Measurements from ENCODE around the gene CAMK1G.

CAMK1G gene

GRCh38 chr1:209601809-209602657 lies 18.5 kb downstream of the CAMK1G start:
- DNase-seq (ENCODE audit: low read depth): peak; percentile 16

GRCh38 chr1:209603877-209604276 lies 20.4 kb downstream of the CAMK1G start:
- DNase-seq (ENCODE audit: low read depth): no peak

DNA sequence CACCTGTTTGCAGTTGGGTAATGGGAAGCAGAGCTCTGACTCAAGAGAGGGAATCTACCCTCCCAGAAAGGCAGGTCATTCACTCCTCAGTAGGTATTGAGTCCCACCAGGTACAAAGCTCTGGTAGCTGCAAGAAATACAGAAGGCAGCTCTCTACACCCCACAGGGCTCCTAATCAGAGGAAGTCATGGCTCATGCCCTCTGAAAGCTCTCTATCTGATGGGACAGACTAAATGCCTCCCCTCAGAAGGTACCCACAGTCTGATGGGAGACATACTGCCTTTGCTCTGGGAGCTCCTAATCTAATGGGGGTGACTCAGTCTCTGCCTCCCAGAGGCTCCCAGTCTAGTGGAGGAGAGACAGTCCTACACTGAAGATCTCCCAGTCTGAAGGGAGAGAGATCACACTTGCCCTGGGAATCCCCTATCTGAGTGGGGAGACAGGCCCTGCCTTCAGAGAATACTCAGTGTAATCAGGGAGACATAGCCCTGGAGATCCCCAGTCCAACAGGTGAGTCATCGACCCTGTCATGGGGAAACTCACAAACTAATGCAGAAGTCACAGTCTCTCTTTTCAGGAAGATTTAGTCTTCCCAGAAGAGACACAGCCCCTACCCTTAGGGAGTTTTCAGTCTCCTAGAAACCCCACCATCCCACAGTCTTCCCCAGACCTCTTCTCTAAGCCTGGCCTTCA lies 23.7 kb downstream of the CAMK1G start:
- DNase-seq (ENCODE audit: low read depth): no peak

GRCh38 chr1:209607795-209608178 lies 24.3 kb downstream of the CAMK1G start:
- DNase-seq (ENCODE audit: low read depth): no peak

GRCh38 chr1:209609041-209609790 lies 25.7 kb downstream of the CAMK1G start:
- no peak for DNase-seq (ENCODE audit: low read depth)

- no peak for DNase-seq (ENCODE audit: low read depth)
Observed at GRCh38 chr1:209609791-209610630, 26.5 kb downstream of the CAMK1G start.

DNA sequence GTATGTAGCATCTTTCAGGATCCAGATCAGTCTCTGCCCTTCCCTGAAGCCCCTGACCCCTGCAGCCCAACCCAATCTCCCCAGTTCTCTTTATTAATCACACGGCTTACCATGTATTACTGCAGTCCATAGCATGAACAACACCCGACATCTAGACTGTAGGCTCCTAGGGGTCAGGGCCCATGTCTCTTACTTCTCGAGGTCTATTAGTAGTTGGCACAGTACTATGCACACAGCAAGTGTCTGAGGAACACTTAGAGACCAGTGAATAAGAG lies 27.1 kb downstream of the CAMK1G start:
- DNase-seq (ENCODE audit: low read depth): no peak

DNA sequence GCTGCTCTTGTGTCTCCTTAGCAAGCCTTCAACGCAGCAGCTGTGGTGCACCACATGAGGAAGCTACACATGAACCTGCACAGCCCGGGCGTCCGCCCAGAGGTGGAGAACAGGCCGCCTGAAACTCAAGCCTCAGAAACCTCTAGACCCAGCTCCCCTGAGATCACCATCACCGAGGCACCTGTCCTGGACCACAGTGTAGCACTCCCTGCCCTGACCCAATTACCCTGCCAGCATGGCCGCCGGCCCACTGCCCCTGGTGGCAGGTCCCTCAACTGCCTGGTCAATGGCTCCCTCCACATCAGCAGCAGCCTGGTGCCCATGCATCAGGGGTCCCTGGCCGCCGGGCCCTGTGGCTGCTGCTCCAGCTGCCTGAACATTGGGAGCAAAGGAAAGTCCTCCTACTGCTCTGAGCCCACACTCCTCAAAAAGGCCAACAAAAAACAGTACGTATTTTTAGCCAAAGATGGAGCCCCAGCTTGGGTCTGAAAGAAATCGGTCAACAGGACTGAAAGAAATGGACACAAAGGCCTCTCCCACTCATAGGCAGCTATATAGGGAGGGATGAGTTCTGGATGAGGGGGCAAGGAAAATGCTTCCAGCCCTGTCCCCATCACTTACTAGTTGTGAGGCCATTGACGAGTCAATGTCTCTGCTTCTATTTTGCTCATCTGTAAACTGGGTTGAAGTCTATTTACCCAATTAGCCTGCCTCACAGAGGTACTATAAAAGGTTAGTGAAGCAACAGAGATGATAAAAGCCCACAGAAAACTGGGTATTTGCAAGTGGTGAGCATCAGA lies 28.5 kb downstream of the CAMK1G start:
- DNase-seq (ENCODE audit: low read depth): no peak

- DNase-seq (ENCODE audit: low read depth): no peak
Observed at GRCh38 chr1:209612646-209613399, 29.3 kb downstream of the CAMK1G start.

GRCh38 chr1:209613400-209614150 lies 30.1 kb downstream of the CAMK1G start:
- DNase-seq (ENCODE audit: low read depth): no peak

DNA sequence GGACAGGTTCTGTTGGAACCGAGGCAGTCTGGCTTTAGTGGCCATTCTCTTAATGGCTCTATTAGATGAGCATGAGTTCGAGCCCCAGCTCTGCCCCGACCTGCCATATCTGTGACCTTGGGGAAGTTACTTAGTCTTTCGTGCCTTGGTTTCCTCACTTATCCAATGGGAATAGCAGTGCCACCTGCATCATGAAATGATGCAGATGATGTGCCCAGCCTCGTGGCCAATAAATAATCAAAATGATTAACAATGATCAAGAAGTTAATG lies 30.6 kb downstream of the CAMK1G start:
- DNase-seq (ENCODE audit: low read depth): no peak

DNA sequence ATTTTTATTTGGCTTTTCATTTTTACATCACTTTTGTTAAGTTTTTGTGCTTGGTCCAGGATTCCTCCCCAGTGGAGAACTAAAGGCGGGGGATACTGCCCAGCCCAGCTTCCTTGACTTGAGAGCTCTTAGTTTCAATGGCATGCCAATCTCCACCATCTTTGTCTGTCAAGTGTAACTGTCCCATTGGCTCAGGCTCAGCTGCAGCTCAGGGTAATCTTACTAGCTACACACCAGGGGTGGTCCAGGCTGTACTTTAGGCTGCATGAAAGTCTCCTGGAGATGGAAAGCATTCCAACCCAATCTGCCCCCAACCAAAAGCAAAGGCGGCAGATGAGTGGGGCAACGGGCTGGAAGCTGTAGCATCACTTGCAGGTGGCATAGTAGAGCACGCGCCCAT lies 31.4 kb downstream of the CAMK1G start:
- DNase-seq (ENCODE audit: low read depth): no peak

GRCh38 chr1:209616366-209617046 lies 33.0 kb downstream of the CAMK1G start:
- no peak for DNase-seq (ENCODE audit: low read depth)

DNA sequence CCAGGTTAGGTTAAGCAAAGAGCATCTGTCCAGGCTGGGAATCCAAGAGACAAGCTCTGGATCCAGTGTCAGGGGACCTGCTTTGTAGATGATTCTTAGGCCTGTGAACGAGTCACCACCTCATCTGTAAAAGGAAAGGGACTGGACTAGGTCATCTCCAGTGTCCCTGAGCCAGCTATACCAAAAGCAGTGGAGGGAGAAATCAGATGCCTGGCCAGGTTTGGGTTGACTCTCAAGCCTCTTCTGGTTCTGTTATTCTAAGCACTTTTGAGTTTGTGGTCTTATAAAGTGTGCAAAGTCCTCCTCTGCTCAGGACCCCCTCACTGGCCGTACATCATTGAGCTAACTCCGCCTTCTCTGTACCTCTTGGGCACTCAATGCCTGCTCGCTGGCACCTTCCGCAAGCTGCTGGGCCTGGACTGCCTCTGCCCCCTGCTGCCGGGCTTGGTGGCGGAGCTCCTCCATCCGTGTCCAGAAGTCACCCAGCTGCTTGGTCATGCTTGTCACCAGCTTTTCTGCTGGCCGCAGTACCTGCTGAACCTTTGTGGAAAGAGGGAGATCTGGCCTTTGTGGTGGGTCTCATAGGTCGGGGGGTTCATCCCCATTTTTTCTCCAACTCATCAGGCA lies 33.6 kb downstream of the CAMK1G start:
- no peak for DNase-seq (ENCODE audit: low read depth)

DNA sequence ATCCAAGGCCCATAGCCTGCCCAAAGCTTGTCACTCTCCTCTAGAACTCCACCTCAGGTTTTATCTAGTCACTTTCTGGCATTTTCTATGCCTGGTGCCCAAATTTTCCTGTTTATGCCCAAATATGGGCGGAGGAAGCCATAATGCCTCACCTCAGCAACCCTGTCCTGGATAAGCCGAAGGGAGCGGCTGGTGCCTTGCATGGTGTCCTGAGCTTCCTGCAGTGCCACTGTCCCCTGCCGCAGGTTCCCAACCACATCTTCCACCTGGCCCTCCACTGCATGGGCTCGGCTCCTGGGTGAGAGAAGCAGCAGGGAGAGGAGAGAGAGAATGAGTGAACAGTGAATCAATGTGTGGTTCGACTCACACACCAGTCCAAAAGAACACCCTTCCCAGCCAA lies 34.2 kb downstream of the CAMK1G start:
- DNase-seq (ENCODE audit: low read depth): no peak

DNA sequence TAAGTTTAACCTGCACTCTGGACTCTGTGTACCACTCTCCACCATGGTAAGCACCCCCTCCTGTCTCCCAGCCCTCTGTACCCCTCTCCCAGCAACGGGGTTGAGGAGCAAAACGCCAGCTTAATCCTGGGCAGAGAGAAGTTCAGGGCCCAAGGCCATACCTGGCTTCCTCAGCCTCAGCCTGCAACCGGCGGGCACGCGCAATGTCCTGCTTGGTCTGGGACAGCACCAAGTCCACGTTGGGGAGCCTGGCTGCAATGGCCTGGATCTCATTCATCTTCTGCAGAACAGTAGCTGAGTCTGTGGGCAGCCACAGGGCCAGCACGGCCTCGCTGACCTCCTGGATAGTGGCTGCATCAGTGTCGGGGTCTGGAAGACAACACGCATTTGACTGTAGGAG lies 34.8 kb downstream of the CAMK1G start:
- DNase-seq (ENCODE audit: low read depth): no peak

GRCh38 chr1:209618756-209619420 lies 35.4 kb downstream of the CAMK1G start:
- no peak for DNase-seq (ENCODE audit: low read depth)

DNA sequence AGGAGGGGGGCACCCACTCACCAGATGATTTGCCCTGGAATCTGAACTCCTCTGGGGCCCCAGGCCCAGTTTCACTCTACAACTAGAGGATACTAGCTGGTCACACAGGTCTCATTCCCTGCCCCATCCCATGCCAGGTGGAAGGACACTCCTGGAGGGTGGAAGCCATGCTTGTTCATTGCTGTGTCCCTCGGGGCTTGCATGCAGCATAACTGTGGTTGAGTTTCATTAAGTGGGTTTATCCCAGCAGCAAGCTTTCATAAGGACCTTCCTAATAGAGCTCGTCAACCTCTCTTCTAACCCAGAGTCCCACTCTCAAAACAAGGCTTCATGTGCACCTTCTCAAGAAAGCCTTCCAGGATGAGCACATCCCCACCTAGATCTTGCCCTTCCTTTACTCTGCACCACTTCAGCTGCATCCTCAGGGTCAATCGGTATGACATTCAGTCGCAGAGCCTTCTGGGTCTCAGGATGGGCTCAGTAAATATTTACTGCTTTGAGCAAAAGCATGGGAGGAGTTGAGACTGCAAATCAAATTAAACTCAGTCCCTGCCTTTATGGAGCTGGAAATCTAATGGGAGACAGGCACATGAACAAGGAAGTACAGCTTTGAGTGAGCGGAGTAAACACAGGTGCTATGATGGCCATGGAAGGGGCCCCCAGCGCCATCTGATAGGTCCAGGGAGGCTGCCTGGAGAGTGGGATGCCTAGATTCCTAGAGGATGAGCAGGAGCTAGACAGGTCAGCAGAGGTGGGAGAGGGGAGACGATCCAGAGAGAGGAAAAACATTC lies 36.4 kb downstream of the CAMK1G start:
- no peak for DNase-seq (ENCODE audit: low read depth)
